ENCODE data around the gene MYBPHL.

Gene MYBPHL

DNA sequence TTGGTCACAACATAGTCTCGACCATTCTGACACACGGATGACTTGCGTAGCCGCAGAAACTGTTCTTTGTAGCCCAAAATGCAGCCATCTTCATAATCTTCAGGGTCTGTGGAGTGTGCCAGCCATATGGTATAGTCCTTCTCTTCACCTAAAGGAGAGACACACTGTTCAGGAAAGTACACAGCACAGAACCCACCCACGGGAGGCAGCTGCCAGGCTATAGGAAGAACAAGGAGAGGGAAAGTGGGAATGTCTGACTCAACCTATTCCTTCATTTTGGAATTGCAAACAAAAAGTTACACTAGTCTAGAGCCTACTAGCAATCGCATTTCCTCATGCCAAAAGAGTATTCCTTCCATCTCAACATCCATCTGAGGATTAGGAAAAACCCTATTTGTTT is 16.2 kb upstream of the MYBPHL start:
- POLR2A ChIA-PET (ENCODE audit: low non-redundant PET), result no interaction called here
- H3K27ac ChIP-seq, result no peak overlapping the region
- TF ChIP-seq, protein P1, sequence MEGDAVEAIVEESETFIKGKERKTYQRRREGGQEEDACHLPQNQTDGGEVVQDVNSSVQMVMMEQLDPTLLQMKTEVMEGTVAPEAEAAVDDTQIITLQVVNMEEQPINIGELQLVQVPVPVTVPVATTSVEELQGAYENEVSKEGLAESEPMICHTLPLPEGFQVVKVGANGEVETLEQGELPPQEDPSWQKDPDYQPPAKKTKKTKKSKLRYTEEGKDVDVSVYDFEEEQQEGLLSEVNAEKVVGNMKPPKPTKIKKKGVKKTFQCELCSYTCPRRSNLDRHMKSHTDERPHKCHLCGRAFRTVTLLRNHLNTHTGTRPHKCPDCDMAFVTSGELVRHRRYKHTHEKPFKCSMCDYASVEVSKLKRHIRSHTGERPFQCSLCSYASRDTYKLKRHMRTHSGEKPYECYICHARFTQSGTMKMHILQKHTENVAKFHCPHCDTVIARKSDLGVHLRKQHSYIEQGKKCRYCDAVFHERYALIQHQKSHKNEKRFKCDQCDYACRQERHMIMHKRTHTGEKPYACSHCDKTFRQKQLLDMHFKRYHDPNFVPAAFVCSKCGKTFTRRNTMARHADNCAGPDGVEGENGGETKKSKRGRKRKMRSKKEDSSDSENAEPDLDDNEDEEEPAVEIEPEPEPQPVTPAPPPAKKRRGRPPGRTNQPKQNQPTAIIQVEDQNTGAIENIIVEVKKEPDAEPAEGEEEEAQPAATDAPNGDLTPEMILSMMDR (conservative IDR thresholded peaks at IDR 0.05; ENCODE audit: low read depth), result no peak
- CTCF ChIA-PET, result no interaction called here
- no peak for DNase-seq (ENCODE audit: low spot score)

DNA sequence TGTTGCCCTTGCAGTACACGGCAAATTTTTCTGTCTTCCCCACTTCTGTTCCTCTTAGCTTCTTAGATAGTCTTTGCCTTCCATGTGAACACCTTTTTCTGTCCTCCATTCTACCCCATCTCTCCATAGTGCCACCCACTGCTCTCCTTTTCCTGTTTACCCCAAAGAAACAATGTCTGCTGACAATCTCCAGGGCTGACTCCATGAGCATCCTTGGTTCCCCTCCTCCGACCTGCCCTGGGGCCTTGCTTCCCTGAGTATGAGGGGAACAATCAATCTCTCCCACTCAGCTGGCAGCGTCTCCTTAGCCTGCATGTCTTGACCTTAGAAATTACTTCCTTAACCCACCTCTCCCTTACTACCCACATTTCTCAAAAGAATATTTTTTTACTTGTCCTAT is 12.3 kb upstream of the MYBPHL start:
- TF ChIP-seq, protein P1 (conservative IDR thresholded peaks at IDR 0.05; ENCODE audit: low read depth), result no peak
- CTCF ChIA-PET, result no interaction called here
- no peak for DNase-seq (ENCODE audit: low spot score)
- no peak overlapping the region for H3K27ac ChIP-seq
- POLR2A ChIA-PET (ENCODE audit: low non-redundant PET), result no interaction called here

DNA sequence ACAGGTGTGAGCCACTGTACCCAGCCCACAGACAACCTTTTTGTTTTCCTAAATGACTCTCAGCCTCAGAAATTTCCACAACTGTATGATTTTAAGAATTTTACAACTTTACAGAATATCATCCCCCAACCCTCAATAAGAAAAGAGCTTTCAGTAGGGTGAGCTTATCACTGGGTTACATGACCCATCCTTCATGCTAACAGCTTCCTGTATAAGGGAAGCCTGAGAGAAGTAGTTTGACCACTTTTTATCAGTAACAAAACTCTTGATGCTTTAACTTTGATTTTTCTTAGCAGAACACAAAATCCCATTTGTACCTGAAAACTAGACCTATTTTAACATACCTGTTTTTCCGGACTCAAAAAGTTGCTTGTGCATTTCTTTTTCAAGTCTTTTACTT is 9.7 kb upstream of the MYBPHL start:
- ChIA-PET POLR2A (ENCODE audit: low non-redundant PET) (no interaction called here), CTCF (interaction anchor here (0.7 kb wide), 1 partner anchor 101 kb away, joined by 3 read pairs; no protein-coding TSS in a partner anchor)

DNA sequence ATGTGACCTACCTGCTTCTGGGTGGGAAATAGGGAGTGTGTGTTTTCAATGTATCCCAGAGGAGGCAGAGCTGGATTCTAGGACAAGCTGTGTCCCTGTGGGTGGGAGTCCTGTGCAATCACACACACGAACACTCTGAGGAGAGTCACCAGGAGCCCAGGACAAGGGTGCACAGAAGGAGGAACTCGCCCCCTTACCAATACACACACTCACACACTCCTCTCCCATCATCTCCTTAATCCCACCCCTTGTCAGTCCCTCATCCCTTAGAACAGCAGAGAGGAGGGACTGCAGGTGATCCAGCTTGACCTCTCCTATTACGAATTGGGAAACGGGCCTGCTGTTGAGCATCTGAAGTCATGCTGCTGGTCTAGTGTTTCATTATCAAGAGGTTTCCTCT is 8.5 kb upstream of the MYBPHL start:
- no peak for DNase-seq (ENCODE audit: low spot score)
- POLR2A ChIA-PET (ENCODE audit: low non-redundant PET), result no interaction called here
- H3K27ac ChIP-seq, result no peak overlapping the region
- TF ChIP-seq, protein P1 (conservative IDR thresholded peaks at IDR 0.05; ENCODE audit: low read depth), result no peak
- CTCF ChIA-PET, result interaction anchor here (0.6 to 0.7 kb wide), 2 partner anchors 185 to 677 kb away, joined by 3 to 8 read pairs; no protein-coding TSS in a partner anchor

More for the DNA sequence above, 9.7 kb upstream of the MYBPHL start:
- DNase-seq (ENCODE audit: low spot score), result no peak
- no peak overlapping the region for H3K27ac ChIP-seq
- TF ChIP-seq, protein P1 (conservative IDR thresholded peaks at IDR 0.05; ENCODE audit: low read depth), result no peak

DNA sequence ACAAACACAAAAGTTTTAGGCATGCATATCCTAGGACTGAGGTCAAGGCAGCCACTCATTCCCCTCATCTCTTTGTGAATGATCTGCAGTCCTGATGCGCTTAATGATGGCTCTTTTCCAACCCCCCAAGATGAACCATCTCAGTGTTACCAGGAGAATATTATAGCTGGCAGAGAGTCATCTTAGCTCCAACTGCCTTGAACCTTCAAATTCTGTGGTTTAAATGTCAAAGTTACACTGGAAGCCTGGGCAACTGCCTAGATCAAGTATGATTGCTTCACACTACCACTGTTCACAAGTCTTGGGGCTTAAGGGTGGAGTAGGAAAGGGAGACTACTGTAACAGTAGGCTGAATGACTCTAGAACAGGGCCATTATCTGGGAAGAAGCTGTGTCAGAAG is 8.0 kb upstream of the MYBPHL start:
- POLR2A ChIA-PET (ENCODE audit: low non-redundant PET), result no interaction called here
- TF ChIP-seq, protein P1 (conservative IDR thresholded peaks at IDR 0.05; ENCODE audit: low read depth), result no peak
- no peak overlapping the region for H3K27ac ChIP-seq
- no peak for DNase-seq (ENCODE audit: low spot score)
- CTCF ChIA-PET, result no interaction called here

DNA sequence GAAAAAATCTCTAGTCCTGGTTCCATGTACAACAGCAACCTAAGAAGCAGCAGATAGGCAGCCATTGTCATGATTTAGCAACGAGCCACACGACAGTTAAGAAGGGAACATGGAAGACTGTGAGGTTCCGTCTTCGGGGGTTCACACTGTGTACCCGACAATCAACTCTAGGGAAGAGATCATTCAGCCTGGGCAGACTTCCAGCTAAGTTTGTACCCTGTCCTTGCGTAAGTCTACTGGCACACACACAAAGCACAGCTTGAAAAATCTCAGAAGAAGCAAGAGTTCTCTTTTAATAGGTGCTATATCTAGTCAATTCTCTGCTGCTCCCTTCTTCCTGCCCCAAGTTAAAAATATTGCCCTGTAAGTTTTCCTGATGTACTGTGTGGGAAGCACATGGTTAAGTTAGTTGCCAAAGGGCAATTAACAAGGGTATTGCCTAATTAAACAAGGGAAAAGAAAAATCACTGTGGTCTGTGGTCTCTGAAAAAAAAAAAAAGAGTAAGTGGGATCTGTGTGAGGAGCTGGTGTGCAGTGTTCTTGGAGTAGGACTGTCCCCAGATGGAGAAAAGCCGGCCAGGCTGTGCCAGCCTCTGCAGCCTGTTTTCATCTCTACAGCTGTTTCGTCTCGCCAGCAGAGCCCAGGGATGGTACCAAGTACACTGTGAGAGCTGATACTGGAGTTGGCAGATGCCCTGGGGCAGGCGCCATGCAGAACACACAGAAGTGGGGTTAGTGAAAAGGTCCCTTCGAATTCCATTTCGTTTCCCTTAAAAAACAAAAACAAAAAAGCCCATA is 6.4 kb upstream of the MYBPHL start:
- POLR2A ChIA-PET (ENCODE audit: low non-redundant PET), result no interaction called here
- DNase-seq (ENCODE audit: low spot score), result no peak
- TF ChIP-seq, protein P1 (conservative IDR thresholded peaks at IDR 0.05; ENCODE audit: low read depth), result no peak
- H3K27ac ChIP-seq, result no peak overlapping the region
- CTCF ChIA-PET, result interaction anchor here (0.7 kb wide), 1 partner anchor 219 kb away, joined by 4 read pairs; no protein-coding TSS in a partner anchor
